NCI-H748 (cell line): ENCODE measurements around the gene TTLL1.
"Not testable (repeated sequence)": the region's sequence is repeated elsewhere in the genome, so short reads cannot be mapped to it uniquely, and the experiment has no call there.

Experiments used
- DNase-seq: peaks from one replicate; lab custom pipeline; 2025; ENCODE audit not compliant: unreplicated experiment; lab: John Stamatoyannopoulos, UW

Gene TTLL1

DNA sequence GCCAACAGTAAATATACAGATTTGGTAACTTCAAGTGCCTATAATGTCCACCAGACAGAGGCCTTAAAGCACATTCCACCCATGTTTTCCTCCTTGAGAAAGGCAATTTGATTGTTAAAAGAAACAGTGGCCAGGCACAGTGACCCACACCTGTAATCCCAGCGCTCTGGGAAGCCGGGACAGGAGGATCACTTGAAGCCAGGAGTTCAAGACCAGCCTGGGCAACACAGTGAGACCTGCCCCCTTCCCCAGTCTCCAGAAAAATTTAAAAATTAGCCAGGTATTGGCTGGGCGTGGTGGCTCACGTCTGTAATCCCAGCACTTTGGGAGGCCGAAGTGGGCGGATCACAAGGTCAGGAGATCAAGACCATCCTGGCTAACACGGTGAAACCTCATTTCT lies 93.5 kb downstream of the TTLL1 start:
- DNase-seq = not testable (repeated sequence)

- no peak for DNase-seq
Observed at GRCh38 chr22:42994917-42995562, 94.2 kb downstream of the TTLL1 start.

DNA sequence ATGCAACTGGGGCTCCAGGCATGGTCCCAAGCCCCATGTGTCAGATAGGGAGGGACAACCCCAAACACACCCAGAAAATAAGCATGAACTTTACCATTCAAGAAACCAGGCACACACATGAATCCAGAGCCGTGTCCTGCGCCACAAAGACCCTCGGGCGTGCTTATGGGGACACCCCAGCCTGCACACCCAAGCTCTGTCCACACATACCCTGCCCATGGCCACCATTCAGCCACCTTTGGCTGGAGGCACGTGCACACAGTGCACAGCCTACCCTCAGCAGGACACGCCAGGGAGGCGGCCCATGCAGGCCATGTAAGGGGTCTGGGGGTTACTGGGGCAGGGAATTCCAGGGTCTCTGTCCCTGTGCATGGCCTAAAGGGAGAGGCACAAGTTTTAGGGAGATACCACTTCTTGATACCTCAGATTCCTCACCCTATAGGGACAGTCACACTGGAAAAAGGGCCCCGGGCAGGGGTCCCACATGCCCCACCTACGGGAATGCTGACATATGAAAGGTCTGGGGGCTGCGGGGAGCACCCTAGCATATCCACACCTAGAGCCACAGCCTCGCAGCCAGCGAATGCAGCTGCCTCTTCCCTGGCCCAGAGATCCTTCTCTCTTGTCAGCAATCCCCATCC lies 94.8 kb downstream of the TTLL1 start:
- DNase-seq = no peak

GRCh38 chr22:42993651-42994275 lies 95.4 kb downstream of the TTLL1 start:
- DNase-seq = no peak

- no peak for DNase-seq
Observed at GRCh38 chr22:42992886-42993479, 96.2 kb downstream of the TTLL1 start.

- DNase-seq = no peak
Observed at GRCh38 chr22:42992092-42992491, 97.1 kb downstream of the TTLL1 start.

DNA sequence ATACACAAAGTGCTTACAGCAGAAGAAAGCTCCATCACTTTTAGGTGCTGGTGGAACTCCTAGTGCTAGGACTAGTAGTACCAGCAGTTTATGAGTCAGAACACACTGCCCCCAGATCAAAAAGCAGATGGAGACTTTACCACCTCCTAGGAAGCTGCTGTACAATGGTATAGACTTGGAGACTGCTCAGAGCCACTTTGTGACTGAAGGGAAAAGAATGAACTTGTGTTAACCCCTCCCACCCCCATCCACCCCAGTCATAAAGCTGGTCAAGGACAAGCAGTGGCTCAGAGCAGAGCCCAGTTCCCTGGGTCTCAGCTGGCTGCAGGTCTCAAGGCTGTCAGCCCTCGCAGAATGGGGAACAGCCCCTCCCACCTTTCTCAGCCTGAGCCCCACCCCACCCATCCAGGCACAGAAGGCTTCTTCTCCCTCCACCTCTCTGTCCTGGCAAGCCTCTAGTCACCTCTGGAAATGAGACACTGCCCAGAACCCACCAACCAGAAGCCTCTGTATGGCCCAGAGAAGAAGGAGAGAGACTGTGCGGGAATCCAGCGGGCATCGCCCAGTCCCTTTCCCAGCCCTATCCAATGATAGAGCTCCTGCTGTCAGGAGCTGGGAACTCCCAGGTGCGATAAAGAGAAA lies 98.1 kb downstream of the TTLL1 start:
- DNase-seq = no peak

GRCh38 chr22:42990131-42990838 lies 98.9 kb downstream of the TTLL1 start:
- DNase-seq = no peak
